Endodermal cell (in vitro differentiated cells): ENCODE data around the gene RLIM. TPM values are rescaled to one million over a fixed set of nuclear protein-coding genes. Genes with fewer than 3 reads are reported as not detected.
A peak's percentile ranks its signal among the peaks of the same experiment; 100 is the strongest.
"Not testable (repeated sequence)": the region's sequence is repeated elsewhere in the genome, so short reads cannot be mapped to it uniquely, and the experiment has no call there.

Experiments
- DNase-seq: peaks from one replicate; pipeline ENCODE4 v3.0.0-alpha.2; 2017
- H3K27ac ChIP-seq: 2 replicates; pipeline ENCODE4 v1.5.1; 2013; ENCODE audit warnings: mild to moderate bottlenecking, low read depth, low read length, moderate library complexity
- H3K27me3 ChIP-seq: 2 replicates; pipeline ENCODE4 v1.6.1; 2013; ENCODE audit warnings: mild to moderate bottlenecking, low read length, moderate library complexity; ENCODE audit not compliant: insufficient read depth, control insufficient read depth, poor library complexity, severe bottlenecking
- H3K36me3 ChIP-seq: 2 replicates; pipeline ENCODE4 v1.7.0; 2013; ENCODE audit warnings: mild to moderate bottlenecking, low read length, moderate library complexity; ENCODE audit not compliant: control insufficient read depth, insufficient read depth
- H3K4me1 ChIP-seq: one replicate; pipeline ENCODE4 v1.7.0; 2013; ENCODE audit warnings: low read length; ENCODE audit not compliant: control insufficient read depth, insufficient read depth
- H3K4me3 ChIP-seq: 2 replicates; pipeline ENCODE4 v1.5.1; 2013; ENCODE audit warnings: mild to moderate bottlenecking, low read length, moderate library complexity
- H3K9ac ChIP-seq: 2 replicates; pipeline ENCODE4 v1.6.1; 2013; ENCODE audit warnings: mild to moderate bottlenecking, low read length, moderate library complexity; ENCODE audit not compliant: poor library complexity, severe bottlenecking; ENCODE audit errors: extremely low read depth
- H3K9me3 ChIP-seq: 2 replicates; pipeline ENCODE4 v1.6.1; 2013; ENCODE audit warnings: mild to moderate bottlenecking, low read length, moderate library complexity; ENCODE audit not compliant: control insufficient read depth
- H3K27ac Mint-ChIP-seq: 2 replicates; pipeline ENCODE4 v1.8.0; 2020; ENCODE audit warnings: mixed read lengths
- H3K27me3 Mint-ChIP-seq: 2 replicates; pipeline ENCODE4 v1.8.0; 2021; ENCODE audit warnings: mild to moderate bottlenecking, mixed read lengths; ENCODE audit not compliant: insufficient read depth
- H3K36me3 Mint-ChIP-seq: 2 replicates; pipeline ENCODE4 v1.8.0; 2020; ENCODE audit warnings: low read depth, mixed read lengths
- H3K4me1 Mint-ChIP-seq: 2 replicates; pipeline ENCODE4 v1.8.0; 2020; ENCODE audit warnings: mixed read lengths
- H3K4me3 Mint-ChIP-seq: 2 replicates; pipeline ENCODE4 v1.8.0; 2020; ENCODE audit warnings: mild to moderate bottlenecking, moderate library complexity, mixed read lengths
- H3K9me3 Mint-ChIP-seq: 2 replicates; pipeline ENCODE4 v1.8.0; 2020; ENCODE audit warnings: mild to moderate bottlenecking, mixed read lengths
- WGBS, 2 experiments: methylation state at CpG; one replicate each; pipeline versions ENCODE4 v1.1.5 to v1.1.7; 2013; ENCODE audit warnings: missing lambda C conversion rate in 2 of 2, mixed read lengths in 1 of 2; ENCODE audit not compliant: insufficient coverage in 1 of 2, insufficient read length in 1 of 2; 5-methylcytosine and 5-hydroxymethylcytosine counted together
- long read RNA-seq, 4 experiments: library from polyadenylated mRNA in 2 of 4; library from RNA in 1 of 4; library from capped mRNA in 1 of 4; stranded (forward) in 3 of 4; unstranded in 1 of 4; transcript quantifications; one replicate each; pipeline ENCODE4 v2.0.0, GENCODE V29; 2020 to 2021; ENCODE audit warnings: inconsistent platforms in 1 of 4
- polyA plus RNA-seq, 2 experiments: library from polyadenylated mRNA; stranded (reverse); fragments of 50-300 nt; gene quantifications; one replicate each; pipeline ENCODE4 v1.2.3, GENCODE V29; 2013
- total RNA-seq, 2 donors: library from RNA; stranded (reverse); fragmentation: NEBNext Ultra II Directional in 1 of 2; extraction: Animal tissue kit (Norgen Biotek cat#: 25700) in 1 of 2; gene quantifications; 2 replicates in 1 of 2; 3 replicates in 1 of 2; pipeline ENCODE4 v1.2.1, GENCODE V29; 2021
- TF ChIP-seq, protein P1 (sequence below): fragments of 200-600 bp; sonication (generic); conservative IDR thresholded peaks from 2 replicates; pipeline ENCODE4 v1.5.0; 2021; ENCODE audit warnings: antibody characterized with exemption, mild to moderate bottlenecking

The RLIM gene
- total RNA-seq, result 10 to 100 TPM; 33.4 to 44.5 TPM
- 26.7 TPM for polyA plus RNA-seq (2013, experiment 1 of 2)
- 27.7 TPM for polyA plus RNA-seq (2013, experiment 2 of 2)
- long read RNA-seq, experiment 1, full-length matches to known transcripts, result 1 of 8 reads
- long read RNA-seq, experiment 1, partial matches to known transcripts, result 0 of 8 reads
- long read RNA-seq, experiment 1, other reads (novel, unspliced or antisense), result 7 of 8 reads
- long read RNA-seq, experiment 2, full-length matches to known transcripts, result 18 of 35 reads
- long read RNA-seq, experiment 2, partial matches to known transcripts, result 2 of 35 reads
- long read RNA-seq, experiment 2, other reads (novel, unspliced or antisense), result 15 of 35 reads
- long read RNA-seq, experiment 3, full-length matches to known transcripts, result 76 of 84 reads
- long read RNA-seq, experiment 3, partial matches to known transcripts, result 0 of 84 reads
- long read RNA-seq, experiment 3, other reads (novel, unspliced or antisense), result 8 of 84 reads
- long read RNA-seq, experiment 4, full-length matches to known transcripts, result 8 of 34 reads
- long read RNA-seq, experiment 4, partial matches to known transcripts, result 0 of 34 reads
- long read RNA-seq, experiment 4, other reads (novel, unspliced or antisense), result 26 of 34 reads

GRCh38 chrX:74614093-74614909 is at the start of gene RLIM:
Gene RLIM, minus strand, starts transcription at chrX:74614624. Its CDS starts 18,647 bp downstream, at chrX:74595977.
- Histone ChIP-seq H3K9ac (peak within 1 kb of the TSS; percentile 98), H3K4me1 (no peaks in the 10 kb centered on the region), H3K9me3 (no peaks in the 10 kb centered on the region), H3K27ac (peak within 1 kb of the TSS; percentile 98), H3K27me3 (no peaks in the 10 kb centered on the region), H3K36me3 (peaks cover 28% of the 10 kb centered on the region), H3K4me3 (peak within 1 kb of the TSS; percentile 94)
- Mint-ChIP-seq H3K27me3 (no peaks in the 10 kb centered on the region), H3K27ac (peak within 1 kb of the TSS; percentile 98), H3K4me1 (peaks cover 2% of the 10 kb centered on the region), H3K4me3 (peak within 1 kb of the TSS; percentile 93), H3K36me3 (peaks cover 13% of the 10 kb centered on the region), H3K9me3 (peaks cover 40% of the 10 kb centered on the region)
- DNase-seq, result peak; percentile 95
- TF ChIP-seq, protein P1, sequence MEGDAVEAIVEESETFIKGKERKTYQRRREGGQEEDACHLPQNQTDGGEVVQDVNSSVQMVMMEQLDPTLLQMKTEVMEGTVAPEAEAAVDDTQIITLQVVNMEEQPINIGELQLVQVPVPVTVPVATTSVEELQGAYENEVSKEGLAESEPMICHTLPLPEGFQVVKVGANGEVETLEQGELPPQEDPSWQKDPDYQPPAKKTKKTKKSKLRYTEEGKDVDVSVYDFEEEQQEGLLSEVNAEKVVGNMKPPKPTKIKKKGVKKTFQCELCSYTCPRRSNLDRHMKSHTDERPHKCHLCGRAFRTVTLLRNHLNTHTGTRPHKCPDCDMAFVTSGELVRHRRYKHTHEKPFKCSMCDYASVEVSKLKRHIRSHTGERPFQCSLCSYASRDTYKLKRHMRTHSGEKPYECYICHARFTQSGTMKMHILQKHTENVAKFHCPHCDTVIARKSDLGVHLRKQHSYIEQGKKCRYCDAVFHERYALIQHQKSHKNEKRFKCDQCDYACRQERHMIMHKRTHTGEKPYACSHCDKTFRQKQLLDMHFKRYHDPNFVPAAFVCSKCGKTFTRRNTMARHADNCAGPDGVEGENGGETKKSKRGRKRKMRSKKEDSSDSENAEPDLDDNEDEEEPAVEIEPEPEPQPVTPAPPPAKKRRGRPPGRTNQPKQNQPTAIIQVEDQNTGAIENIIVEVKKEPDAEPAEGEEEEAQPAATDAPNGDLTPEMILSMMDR, result no peak
- WGBS, 2 experiments, result 0% methylated on average over 2 to 62 of the region's 66 CpGs

DNA sequence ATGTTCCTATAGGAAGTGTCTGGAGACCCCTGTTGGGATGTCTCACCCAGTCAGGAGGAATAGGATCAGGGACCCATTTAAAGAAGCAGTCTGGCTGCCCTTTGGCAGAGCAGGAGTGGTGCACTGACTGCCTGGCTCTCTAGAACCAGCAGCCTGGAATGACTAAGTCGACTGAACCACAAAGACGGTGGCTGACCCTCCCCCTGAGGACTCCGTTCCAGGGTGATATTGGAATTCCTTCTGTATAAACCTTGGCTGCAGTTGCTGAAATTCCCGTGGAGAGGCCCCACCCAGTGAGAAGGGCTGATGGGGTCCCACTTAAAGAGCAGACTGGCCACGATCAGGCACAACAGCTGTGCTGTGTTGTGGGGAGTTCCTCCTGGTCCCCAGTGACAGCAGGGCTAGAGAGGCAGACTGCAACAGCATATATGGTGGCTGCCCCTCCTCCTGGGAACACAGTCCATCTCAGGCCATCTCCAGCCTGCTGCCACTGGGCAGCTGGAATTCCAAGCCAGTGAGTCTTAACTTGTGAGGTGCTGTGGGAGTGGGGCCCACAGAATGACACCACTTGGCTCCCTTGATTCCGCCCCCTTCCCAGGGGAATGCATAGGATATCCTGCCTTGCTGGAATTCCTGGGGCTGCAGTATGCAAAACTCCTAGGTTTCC is 41.8 kb upstream of the RLIM start:
- Mint-ChIP-seq H3K36me3 (no peaks in the 10 kb centered on the region), H3K4me1 (no peaks in the 10 kb centered on the region), H3K27ac (no peak overlapping the region), H3K4me3 (no peak overlapping the region), H3K9me3 (peaks cover 50% of the 10 kb centered on the region), H3K27me3 (no peaks in the 10 kb centered on the region)
- Histone ChIP-seq H3K36me3 (no peaks in the 10 kb centered on the region), H3K9ac (no peak overlapping the region), H3K27me3 (no peaks in the 10 kb centered on the region), H3K9me3 (no peaks in the 10 kb centered on the region), H3K4me3 (no peak overlapping the region), H3K27ac (no peak overlapping the region), H3K4me1 (no peaks in the 10 kb centered on the region)
- TF ChIP-seq, protein P1, result no peak
- DNase-seq, result peak; percentile 51
- WGBS, 2 experiments, result 87% methylated on average over 6 of the region's 6 CpGs; no CpG with 5 or more reads in 1 of the 2 experiments

DNA sequence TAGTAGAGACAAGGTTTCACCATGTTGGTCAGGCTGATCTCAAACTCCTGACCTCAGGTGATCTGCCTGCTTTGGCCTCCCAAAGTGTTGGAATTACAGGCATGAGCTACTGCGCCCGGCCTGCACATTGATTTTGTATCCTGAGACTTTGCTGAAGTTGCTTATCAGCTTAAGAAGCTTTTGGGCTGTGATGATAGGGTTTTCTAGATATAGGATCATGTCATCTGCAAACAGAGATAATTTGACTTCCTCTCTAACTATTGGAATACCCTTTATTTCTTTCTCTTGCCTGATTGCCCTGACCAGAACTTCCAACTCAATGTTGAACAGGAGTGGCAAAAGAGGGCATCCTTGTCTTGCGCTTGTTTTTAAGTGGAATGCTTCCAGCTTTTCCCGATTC is 40.5 kb upstream of the RLIM start:
- not testable (repeated sequence) for H3K36me3 Mint-ChIP-seq, H3K27ac Mint-ChIP-seq, H3K9me3 ChIP-seq, DNase-seq, H3K4me3 Mint-ChIP-seq, H3K27ac ChIP-seq, H3K27me3 Mint-ChIP-seq, H3K36me3 ChIP-seq, H3K4me1 ChIP-seq, H3K4me3 ChIP-seq, H3K4me1 Mint-ChIP-seq, H3K27me3 ChIP-seq, H3K9ac ChIP-seq
- H3K9me3 Mint-ChIP-seq, result peaks cover 50% of the 10 kb centered on the region
- WGBS, 2 experiments, result 82 to 100% methylated on average over 1 to 4 of the region's 4 CpGs
